CD8-positive, alpha-beta memory T cell (primary cell): ENCODE measurements around the gene KRTAP10-1. TPM values are rescaled to one million over a fixed set of nuclear protein-coding genes. Genes with fewer than 3 reads are reported as not detected.

Experiments
- CTCF ChIA-PET: fragments of 350-600 bp; sonication (Branson Sonifier 250); formaldehyde crosslinking; loops from one replicate; lab custom pipeline; 2021; ENCODE audit warnings: antibody characterized with exemption; lab: Charles Lee
- POLR2A ChIA-PET: fragments of 350-600 bp; sonication (Branson Sonifier 250); formaldehyde crosslinking; loops from one replicate; lab custom pipeline; 2021; ENCODE audit warnings: antibody characterized with exemption; lab: Charles Lee
- DNase-seq, 5 donors: peaks; one replicate each; pipeline versions ENCODE4 v3.0.0 to v3.0.0-alpha.2; 2020 to 2022; ENCODE audit warnings: mixed read lengths in 1 of 5
- H3K27ac ChIP-seq: one replicate; pipeline ENCODE4 v1.7.0; 2013; ENCODE audit warnings: low read depth, mild to moderate bottlenecking, low read length, moderate library complexity
- H3K27me3 ChIP-seq: 2 replicates; pipeline ENCODE4 v1.7.0; 2013; ENCODE audit warnings: low read length, mild to moderate bottlenecking; ENCODE audit not compliant: insufficient read depth, poor library complexity, severe bottlenecking
- H3K36me3 ChIP-seq: 2 replicates; pipeline ENCODE4 v1.7.0; 2013; ENCODE audit warnings: mild to moderate bottlenecking, low read length, moderate library complexity; ENCODE audit not compliant: insufficient read depth
- H3K4me1 ChIP-seq: 2 replicates; pipeline ENCODE4 v1.7.0; 2013; ENCODE audit warnings: mild to moderate bottlenecking, low read length, moderate library complexity; ENCODE audit not compliant: insufficient read depth
- H3K4me3 ChIP-seq: 2 replicates; pipeline ENCODE4 v1.7.0; 2013; ENCODE audit warnings: mild to moderate bottlenecking, low read length
- H3K9me3 ChIP-seq: 2 replicates; pipeline ENCODE4 v1.7.0; 2013; ENCODE audit warnings: mild to moderate bottlenecking, low read length
- H3K27ac Mint-ChIP-seq, 8 donors: one replicate each; pipeline ENCODE4 v1.8.0; 2020 to 2021; ENCODE audit warnings: mixed read lengths in 8 of 8, mild to moderate bottlenecking in 6 of 8, inconsistent platforms in 3 of 8, moderate library complexity in 3 of 8
- H3K27me3 Mint-ChIP-seq, 2 donors: one replicate each; pipeline ENCODE4 v1.8.0; 2020 to 2021; ENCODE audit warnings: mixed read lengths in 2 of 2, mild to moderate bottlenecking in 1 of 2, moderate library complexity in 1 of 2
- H3K36me3 Mint-ChIP-seq, 3 donors: one replicate each; pipeline ENCODE4 v1.8.0; 2020 to 2021; ENCODE audit warnings: mixed read lengths in 3 of 3, inconsistent platforms in 1 of 3, mild to moderate bottlenecking in 1 of 3
- H3K4me1 Mint-ChIP-seq, 3 donors: one replicate each; pipeline ENCODE4 v1.8.0; 2020 to 2021; ENCODE audit warnings: mixed read lengths in 3 of 3, inconsistent platforms in 1 of 3, mild to moderate bottlenecking in 1 of 3
- H3K4me3 Mint-ChIP-seq, 7 donors: one replicate each; pipeline ENCODE4 v1.8.0; 2020 to 2021; ENCODE audit warnings: mixed read lengths in 7 of 7, mild to moderate bottlenecking in 6 of 7, moderate library complexity in 4 of 7, inconsistent platforms in 2 of 7
- H3K9me3 Mint-ChIP-seq, 5 donors: one replicate each; pipeline ENCODE4 v1.8.0; 2020 to 2022; ENCODE audit warnings: mixed read lengths in 5 of 5, mild to moderate bottlenecking in 3 of 5, moderate library complexity in 2 of 5, inconsistent platforms in 1 of 5
- polyA plus RNA-seq: library from polyadenylated mRNA; unstranded; fragments of 300-500 nt; fragmentation: Illumina TruSeq; gene quantifications from one replicate; pipeline ENCODE4 v1.2.3, GENCODE V29; 2021
- total RNA-seq, 2 experiments: library from RNA; stranded (reverse); gene quantifications; one replicate each; pipeline ENCODE4 v1.2.3, GENCODE V29; 2021

Gene KRTAP10-1
- total and polyA plus RNA-seq, 3 experiments from 2014 or later: not detected

DNA sequence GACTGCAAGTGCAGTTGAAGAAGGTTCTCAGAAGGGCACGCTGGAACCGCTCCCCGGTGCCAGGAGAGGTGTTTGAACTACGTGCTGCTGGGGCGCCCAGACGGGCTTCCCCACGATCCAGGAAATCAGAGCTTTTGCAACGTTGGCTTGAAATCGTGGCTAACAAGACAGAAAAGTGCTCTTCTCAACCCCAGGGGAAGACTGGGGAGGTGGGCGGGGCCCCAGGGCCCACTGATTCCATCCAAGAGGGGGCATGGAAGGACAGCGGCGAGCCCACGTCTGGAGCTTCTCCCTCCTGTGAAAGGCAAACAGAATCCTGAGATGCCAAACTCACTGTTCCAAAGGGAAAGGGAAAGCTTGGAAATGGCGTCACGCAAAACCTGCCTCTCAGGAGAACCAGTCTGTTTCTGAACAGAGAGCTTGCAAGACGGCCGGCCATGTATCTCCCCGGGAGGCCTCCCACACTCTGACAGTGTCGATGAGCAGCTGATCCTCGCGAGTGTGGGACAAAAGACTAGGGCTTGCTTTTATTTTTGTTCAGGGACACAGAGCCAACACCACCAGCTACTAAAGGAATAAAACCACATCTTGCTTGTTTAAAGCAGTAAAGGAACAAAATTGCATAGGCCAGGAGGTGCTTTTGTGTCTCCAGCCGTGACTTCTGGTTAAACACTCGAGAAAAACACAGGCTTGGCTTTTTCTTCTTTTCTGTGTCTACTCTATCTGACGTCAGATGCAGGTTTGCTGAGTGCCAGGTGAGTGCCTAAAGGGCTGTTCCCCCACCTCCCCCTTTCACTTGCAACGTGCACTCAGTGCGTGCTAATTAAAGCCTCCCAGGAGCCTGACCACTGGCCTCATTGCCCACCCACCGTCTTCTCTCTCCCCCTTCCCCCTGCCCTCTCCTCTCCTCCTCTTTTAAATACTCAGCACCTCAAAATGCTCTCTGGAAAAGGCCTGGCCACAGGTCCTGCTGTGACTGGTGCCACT, 43.1 kb downstream of the KRTAP10-1 start:
- Histone ChIP-seq H3K4me3 (no peak overlapping the region), H3K9me3 (no peaks in the 10 kb centered on the region), H3K27me3 (peaks cover 9% of the 10 kb centered on the region), H3K27ac (no peak overlapping the region), H3K4me1 (no peaks in the 10 kb centered on the region), H3K36me3 (no peaks in the 10 kb centered on the region)
- Mint-ChIP-seq H3K4me3 (no peak overlapping the region), H3K27me3 (peaks cover 35 to 42% of the 10 kb centered on the region in 2 donors), H3K9me3 (peaks cover 7 to 13% (median 10%) of the 10 kb centered on the region in 5 donors), H3K27ac (peak overlapping the region in 1 of 8 donors; percentile 61), H3K36me3 (peaks cover 0 to 7% (median 0%) of the 10 kb centered on the region in 3 donors), H3K4me1 (no peaks in the 10 kb centered on the region)
- CTCF ChIA-PET: interaction anchor here (1.0 to 1.4 kb wide), 2 partner anchors 14 to 245 kb away, joined by 3 to 4 read pairs; no protein-coding TSS in a partner anchor
- DNase-seq: no peak
- POLR2A ChIA-PET: no interaction called here

DNA sequence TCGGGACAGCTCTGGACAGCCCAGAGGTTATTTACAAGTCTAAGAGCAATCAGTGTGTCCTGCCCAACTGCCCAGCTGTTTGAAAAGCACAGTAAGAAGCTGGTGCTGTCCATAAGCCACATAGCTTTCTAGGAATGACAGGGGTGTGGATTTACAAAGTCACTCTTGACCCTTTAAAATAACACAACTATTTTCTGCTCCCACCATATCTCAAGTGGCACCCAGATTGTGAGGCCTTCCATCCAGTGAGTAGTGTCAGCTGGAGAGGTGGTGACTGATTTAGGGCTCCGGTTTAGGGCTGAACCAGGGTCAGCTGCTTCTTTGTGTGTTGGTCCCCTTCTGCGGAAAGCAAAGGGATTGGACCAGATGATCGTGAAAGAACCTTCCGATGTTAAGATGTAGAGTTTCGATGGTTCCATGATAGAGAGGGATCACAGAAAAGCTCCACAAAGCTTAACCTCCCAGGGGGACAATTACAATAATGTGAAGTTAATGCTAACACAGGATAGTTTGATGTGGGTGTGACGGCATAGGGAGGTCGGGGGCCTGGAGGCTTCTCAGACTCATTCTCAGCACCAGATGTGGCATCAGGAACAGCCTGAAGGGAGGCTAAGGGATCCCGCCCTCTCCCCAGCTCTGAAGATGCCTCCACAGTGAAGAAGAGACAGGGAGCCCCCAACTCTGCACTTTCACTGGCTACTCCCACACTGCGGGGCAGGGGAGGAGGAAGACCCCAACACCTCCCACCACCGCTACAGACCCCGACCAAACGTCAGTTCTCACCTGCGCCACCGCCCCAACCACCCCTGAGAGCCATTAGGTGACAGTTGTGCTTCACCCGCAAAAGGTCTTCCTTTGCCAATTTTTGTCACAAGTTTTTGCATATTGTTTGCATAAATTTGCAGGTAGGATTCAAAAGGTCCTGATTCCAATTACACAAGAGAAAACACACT, 44.1 kb downstream of the KRTAP10-1 start:
- no peak overlapping the region for H3K27ac Mint-ChIP-seq
- H3K9me3 Mint-ChIP-seq: peaks cover 7 to 13% (median 10%) of the 10 kb centered on the region in 5 donors
- H3K4me1 Mint-ChIP-seq: no peaks in the 10 kb centered on the region
- H3K9me3 ChIP-seq: no peaks in the 10 kb centered on the region
- H3K27me3 ChIP-seq: peaks cover 9% of the 10 kb centered on the region
- CTCF ChIA-PET: interaction anchor here (1.0 to 1.9 kb wide), 2 partner anchors 10 to 246 kb away, joined by 3 to 6 read pairs; no protein-coding TSS in a partner anchor
- no peaks in the 10 kb centered on the region for H3K36me3 ChIP-seq
- H3K4me3 ChIP-seq: no peak overlapping the region
- H3K27ac ChIP-seq: no peak overlapping the region
- H3K27me3 Mint-ChIP-seq: peaks cover 36 to 44% of the 10 kb centered on the region in 2 donors
- DNase-seq: peak in 1 of 5 donors; percentile 18
- no peaks in the 10 kb centered on the region for H3K4me1 ChIP-seq
- peaks cover 0 to 7% (median 0%) of the 10 kb centered on the region in 3 donors for H3K36me3 Mint-ChIP-seq
- no peak overlapping the region for H3K4me3 Mint-ChIP-seq
- POLR2A ChIA-PET: no interaction called here

DNA sequence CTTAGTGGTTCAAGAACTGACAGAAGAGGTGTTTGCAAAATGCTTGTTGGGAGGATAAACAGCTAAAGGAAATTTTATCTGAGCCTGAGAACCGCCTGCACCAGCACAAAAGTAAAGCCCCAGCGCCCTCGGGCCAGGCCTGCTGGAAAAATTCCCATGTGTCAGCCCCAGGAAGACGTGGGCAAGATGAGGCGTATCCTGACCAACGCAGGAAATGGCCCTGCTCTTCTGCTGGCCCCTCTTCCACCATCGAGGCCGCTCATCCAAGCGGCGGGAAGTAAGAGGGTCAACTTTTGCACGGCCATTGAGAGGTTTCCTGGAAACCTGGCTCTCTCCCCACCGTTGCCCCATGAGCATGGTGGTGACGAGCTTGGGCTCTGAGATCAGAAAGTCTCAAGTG, 45.0 kb downstream of the KRTAP10-1 start:
- peaks cover 9% of the 10 kb centered on the region for H3K27me3 ChIP-seq
- no peak overlapping the region for H3K4me3 Mint-ChIP-seq
- no peaks in the 10 kb centered on the region for H3K4me1 Mint-ChIP-seq

DNA sequence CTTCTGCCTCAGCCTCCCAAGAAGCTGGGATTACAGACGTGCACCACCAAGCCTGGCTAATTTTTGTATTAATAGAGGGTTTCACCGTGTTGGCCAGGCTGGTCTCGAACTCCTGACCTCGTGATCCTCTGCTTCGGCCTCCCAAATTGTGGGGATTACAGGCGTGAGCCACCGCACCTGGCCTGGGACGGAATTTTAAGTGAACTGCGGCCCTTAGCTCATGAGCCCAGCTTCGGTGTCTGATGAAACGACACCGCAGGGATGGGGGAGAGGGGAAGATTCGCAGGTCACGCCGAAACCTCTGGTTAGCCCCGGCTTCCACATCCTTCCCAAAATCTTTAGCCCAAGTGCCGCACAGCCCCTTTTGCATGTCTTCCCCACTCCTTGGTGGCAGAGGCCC, 45.6 kb downstream of the KRTAP10-1 start:
- DNase-seq: peak in 1 of 5 donors; percentile 18
- no peak overlapping the region for H3K27ac Mint-ChIP-seq
- no peak overlapping the region for H3K4me3 Mint-ChIP-seq
- H3K9me3 Mint-ChIP-seq: peaks cover 7 to 13% (median 10%) of the 10 kb centered on the region in 5 donors
- H3K4me3 ChIP-seq: no peak overlapping the region
- no peaks in the 10 kb centered on the region for H3K36me3 ChIP-seq
- POLR2A ChIA-PET: no interaction called here
- peaks cover 9% of the 10 kb centered on the region for H3K27me3 ChIP-seq
- H3K4me1 Mint-ChIP-seq: no peaks in the 10 kb centered on the region
- no peaks in the 10 kb centered on the region for H3K4me1 ChIP-seq
- H3K27me3 Mint-ChIP-seq: peaks cover 37 to 49% of the 10 kb centered on the region in 2 donors
- no peaks in the 10 kb centered on the region for H3K9me3 ChIP-seq
- H3K27ac ChIP-seq: no peak overlapping the region
- peaks cover 0 to 7% (median 0%) of the 10 kb centered on the region in 3 donors for H3K36me3 Mint-ChIP-seq
- CTCF ChIA-PET: interaction anchor here (1.1 to 1.9 kb wide), 3 partner anchors 9 to 22 kb away, joined by 4 to 6 read pairs (median 5); no protein-coding TSS in a partner anchor

More for the DNA sequence above, 45.0 kb downstream of the KRTAP10-1 start:
- H3K4me1 ChIP-seq: no peaks in the 10 kb centered on the region
- H3K4me3 ChIP-seq: no peak overlapping the region
- Mint-ChIP-seq H3K36me3 (peaks cover 0 to 7% (median 0%) of the 10 kb centered on the region in 3 donors), H3K27ac (no peak overlapping the region), H3K27me3 (peaks cover 36 to 48% of the 10 kb centered on the region in 2 donors), H3K9me3 (peaks cover 7 to 13% (median 10%) of the 10 kb centered on the region in 5 donors)
- no peaks in the 10 kb centered on the region for H3K9me3 ChIP-seq
- no peak overlapping the region for H3K27ac ChIP-seq
- no peaks in the 10 kb centered on the region for H3K36me3 ChIP-seq
- peak in 1 of 5 donors; percentile 33 for DNase-seq
- CTCF ChIA-PET: interaction anchor here (1.6 to 1.9 kb wide), 2 partner anchors 9 to 23 kb away, joined by 4 to 6 read pairs; no protein-coding TSS in a partner anchor
- POLR2A ChIA-PET: no interaction called here

DNA sequence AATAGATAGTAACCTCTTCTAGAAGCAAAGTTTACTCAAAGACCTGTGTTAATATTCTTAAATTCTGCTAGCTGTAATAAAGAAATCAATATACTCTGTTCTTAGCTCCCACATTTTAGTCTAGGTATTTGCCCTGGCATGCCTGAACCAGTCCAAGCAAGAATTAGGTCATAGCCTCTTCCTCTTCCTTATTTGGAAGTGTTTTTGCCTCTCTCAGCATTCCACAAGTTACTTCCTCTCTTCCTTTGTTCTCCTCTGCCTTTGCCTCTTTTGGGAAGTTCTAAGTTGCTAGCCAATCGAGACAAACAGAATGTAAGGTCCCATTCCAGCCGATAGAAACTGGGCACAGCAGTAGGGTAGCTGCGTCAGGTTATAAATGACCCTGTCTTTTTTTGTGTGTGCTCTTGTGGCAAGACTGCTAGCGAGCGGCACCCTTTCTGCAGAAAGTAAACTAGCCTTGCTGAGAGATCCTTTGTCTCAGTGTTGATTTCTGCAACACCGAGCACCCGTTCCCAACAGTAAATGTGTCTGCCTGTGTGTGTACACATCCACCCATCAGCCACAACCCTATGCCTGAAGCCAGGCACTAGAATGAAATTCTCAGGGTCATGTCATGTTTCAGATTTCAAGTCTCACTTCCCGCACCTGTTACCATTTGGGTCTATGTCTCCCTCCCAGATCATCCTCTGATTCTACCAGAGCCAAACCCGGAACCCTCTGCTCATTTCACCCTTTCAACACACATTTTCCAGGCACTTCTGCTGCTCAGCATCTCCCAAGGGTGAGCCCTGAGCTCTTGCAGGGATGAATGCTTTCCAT, 47.2 kb downstream of the KRTAP10-1 start:
- Histone ChIP-seq H3K4me1 (no peaks in the 10 kb centered on the region), H3K27me3 (no peaks in the 10 kb centered on the region), H3K9me3 (no peaks in the 10 kb centered on the region), H3K4me3 (no peak overlapping the region), H3K36me3 (no peaks in the 10 kb centered on the region), H3K27ac (no peak overlapping the region)
- ChIA-PET CTCF (no interaction called here), POLR2A (no interaction called here)
- H3K4me1 Mint-ChIP-seq: no peaks in the 10 kb centered on the region
- H3K27ac Mint-ChIP-seq: no peak overlapping the region
- DNase-seq: peak in 1 of 5 donors; percentile 4
- H3K9me3 Mint-ChIP-seq: peaks cover 7 to 13% (median 10%) of the 10 kb centered on the region in 5 donors
- peaks cover 37 to 44% of the 10 kb centered on the region in 2 donors for H3K27me3 Mint-ChIP-seq
- H3K4me3 Mint-ChIP-seq: no peak overlapping the region
- H3K36me3 Mint-ChIP-seq: peaks cover 0 to 7% (median 0%) of the 10 kb centered on the region in 3 donors

DNA sequence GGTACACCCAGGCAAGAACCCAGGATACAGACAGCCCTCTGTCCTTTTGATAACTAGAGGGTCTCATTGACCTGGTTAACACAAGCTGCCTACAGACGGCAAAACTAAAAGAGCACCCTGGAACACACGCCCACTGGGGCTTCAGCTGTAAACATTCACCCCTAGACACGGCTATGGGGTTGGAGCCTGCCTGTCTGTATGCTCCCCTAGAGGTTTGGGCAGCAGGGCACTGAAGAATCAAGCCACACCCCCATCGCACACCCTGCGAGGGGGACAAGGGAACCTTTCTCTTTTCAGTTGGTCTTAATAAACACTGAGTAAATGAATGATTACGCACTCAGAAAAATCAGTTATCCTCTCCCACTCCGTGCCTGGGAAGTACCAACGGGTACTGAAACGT, 49.2 kb downstream of the KRTAP10-1 start:
- Histone ChIP-seq H3K27ac (no peak overlapping the region), H3K36me3 (no peaks in the 10 kb centered on the region), H3K4me1 (peaks cover 7% of the 10 kb centered on the region), H3K4me3 (no peak overlapping the region), H3K9me3 (no peaks in the 10 kb centered on the region), H3K27me3 (no peaks in the 10 kb centered on the region)
- Mint-ChIP-seq H3K27ac (no peak overlapping the region), H3K27me3 (peaks cover 32 to 39% of the 10 kb centered on the region in 2 donors), H3K4me3 (no peak overlapping the region), H3K4me1 (no peaks in the 10 kb centered on the region), H3K36me3 (peaks cover 0 to 7% (median 0%) of the 10 kb centered on the region in 3 donors), H3K9me3 (peaks cover 7 to 13% (median 10%) of the 10 kb centered on the region in 5 donors)
- CTCF ChIA-PET: no interaction called here
- no peak for DNase-seq
- POLR2A ChIA-PET: no interaction called here

DNA sequence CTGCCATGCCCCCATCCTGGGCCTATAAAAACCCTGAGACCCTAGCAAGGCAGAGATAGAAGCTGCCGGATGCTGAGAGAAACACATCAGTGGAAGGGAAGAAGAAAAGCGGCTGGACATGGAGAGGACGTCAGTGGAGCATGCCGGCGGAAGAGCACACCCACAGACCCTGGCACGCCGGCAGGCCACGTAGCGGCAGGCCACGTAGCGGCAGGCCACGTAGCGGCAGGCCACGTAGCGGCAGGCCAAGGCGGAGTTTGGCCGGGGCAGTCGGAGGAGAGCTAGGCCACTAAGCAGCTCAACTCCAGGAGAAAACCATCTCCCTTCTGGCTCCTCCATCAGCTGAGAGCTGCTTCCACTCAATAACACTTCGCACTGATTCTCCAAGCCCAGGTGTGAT, 49.6 kb downstream of the KRTAP10-1 start:
- peaks cover 9% of the 10 kb centered on the region for H3K4me1 ChIP-seq
- no peaks in the 10 kb centered on the region for H3K36me3 ChIP-seq
- POLR2A ChIA-PET: no interaction called here
- Mint-ChIP-seq H3K4me3 (peak overlapping the region in 1 of 7 donors; percentile 37), H3K27me3 (peaks cover 28 to 35% of the 10 kb centered on the region in 2 donors), H3K4me1 (no peaks in the 10 kb centered on the region), H3K9me3 (peaks cover 7 to 13% (median 10%) of the 10 kb centered on the region in 5 donors), H3K27ac (no peak overlapping the region), H3K36me3 (peaks cover 0 to 7% (median 0%) of the 10 kb centered on the region in 3 donors)
- no peaks in the 10 kb centered on the region for H3K9me3 ChIP-seq
- no peak overlapping the region for H3K4me3 ChIP-seq
- no peak for DNase-seq
- no peak overlapping the region for H3K27ac ChIP-seq
- no peaks in the 10 kb centered on the region for H3K27me3 ChIP-seq
- CTCF ChIA-PET: no interaction called here
